ENCODE results near the gene PEX3.
"Not testable (repeated sequence)": the region's sequence is repeated elsewhere in the genome, so short reads cannot be mapped to it uniquely, and the experiment has no call there.

Gene PEX3

GRCh38 chr6:143419526-143419925 is 31.1 kb upstream of the PEX3 start:
- Histone ChIP-seq H3K9me3 (ENCODE audit: control insufficient read depth, low read length) (no peaks in the 10 kb centered on the region), H3K9ac (ENCODE audit: low read length) (no peak overlapping the region), H3K4me1 (ENCODE audit: control insufficient read depth, insufficient read depth, low read length) (no peaks in the 10 kb centered on the region), H3K36me3 (ENCODE audit: control insufficient read depth, insufficient read depth, low read length, severe bottlenecking) (no peaks in the 10 kb centered on the region), H3K27me3 (replicated peaks; ENCODE audit: control insufficient read depth, insufficient read depth, low read length) (no peaks in the 10 kb centered on the region), H3K4me3 (ENCODE audit: low read length) (no peak overlapping the region)
- DNase-seq (ENCODE audit: low read depth): no peak

- Histone ChIP-seq H3K27me3 (replicated peaks; ENCODE audit: control insufficient read depth, insufficient read depth, low read length) (no peaks in the 10 kb centered on the region), H3K9me3 (ENCODE audit: control insufficient read depth, low read length) (no peaks in the 10 kb centered on the region), H3K9ac (ENCODE audit: low read length) (no peak overlapping the region), H3K4me3 (ENCODE audit: low read length) (no peak overlapping the region), H3K4me1 (ENCODE audit: control insufficient read depth, insufficient read depth, low read length) (no peaks in the 10 kb centered on the region), H3K36me3 (ENCODE audit: control insufficient read depth, insufficient read depth, low read length, severe bottlenecking) (peaks cover 9% of the 10 kb centered on the region)
- no peak for DNase-seq (ENCODE audit: low read depth)
Observed at GRCh38 chr6:143426026-143426425, 24.6 kb upstream of the PEX3 start.

GRCh38 chr6:143427109-143427817 is 23.3 kb upstream of the PEX3 start:
- Histone ChIP-seq H3K9ac (ENCODE audit: low read length) (peak overlapping the region; percentile 8), H3K27me3 (replicated peaks; ENCODE audit: control insufficient read depth, insufficient read depth, low read length) (no peaks in the 10 kb centered on the region), H3K4me1 (ENCODE audit: control insufficient read depth, insufficient read depth, low read length) (no peaks in the 10 kb centered on the region), H3K9me3 (ENCODE audit: control insufficient read depth, low read length) (no peaks in the 10 kb centered on the region), H3K4me3 (ENCODE audit: low read length) (no peak overlapping the region), H3K36me3 (ENCODE audit: control insufficient read depth, insufficient read depth, low read length, severe bottlenecking) (peaks cover 17% of the 10 kb centered on the region)
- DNase-seq (ENCODE audit: low read depth): peak; percentile 96

GRCh38 chr6:143429970-143430369 is 20.6 kb upstream of the PEX3 start:
- Histone ChIP-seq H3K36me3 (ENCODE audit: control insufficient read depth, insufficient read depth, low read length, severe bottlenecking) (peaks cover 30% of the 10 kb centered on the region), H3K4me3 (ENCODE audit: low read length) (no peak overlapping the region), H3K27me3 (replicated peaks; ENCODE audit: control insufficient read depth, insufficient read depth, low read length) (no peaks in the 10 kb centered on the region), H3K4me1 (ENCODE audit: control insufficient read depth, insufficient read depth, low read length) (no peaks in the 10 kb centered on the region), H3K9me3 (ENCODE audit: control insufficient read depth, low read length) (no peaks in the 10 kb centered on the region), H3K9ac (ENCODE audit: low read length) (no peak overlapping the region)
- no peak for DNase-seq (ENCODE audit: low read depth)

GRCh38 chr6:143431226-143431625 is 19.4 kb upstream of the PEX3 start:
- Histone ChIP-seq H3K36me3 (ENCODE audit: control insufficient read depth, insufficient read depth, low read length, severe bottlenecking) (peaks cover 34% of the 10 kb centered on the region), H3K9me3 (ENCODE audit: control insufficient read depth, low read length) (no peaks in the 10 kb centered on the region), H3K9ac (ENCODE audit: low read length) (no peak overlapping the region), H3K27me3 (replicated peaks; ENCODE audit: control insufficient read depth, insufficient read depth, low read length) (no peaks in the 10 kb centered on the region), H3K4me1 (ENCODE audit: control insufficient read depth, insufficient read depth, low read length) (no peaks in the 10 kb centered on the region), H3K4me3 (ENCODE audit: low read length) (no peak overlapping the region)
- DNase-seq (ENCODE audit: low read depth): no peak

- no peaks in the 10 kb centered on the region for H3K9me3 ChIP-seq (ENCODE audit: control insufficient read depth, low read length)
- H3K36me3 ChIP-seq (ENCODE audit: control insufficient read depth, insufficient read depth, low read length, severe bottlenecking): peaks cover 40% of the 10 kb centered on the region
- H3K4me1 ChIP-seq (ENCODE audit: control insufficient read depth, insufficient read depth, low read length): no peaks in the 10 kb centered on the region
- no peaks in the 10 kb centered on the region for H3K27me3 ChIP-seq (replicated peaks; ENCODE audit: control insufficient read depth, insufficient read depth, low read length)
- no peak overlapping the region for H3K4me3 ChIP-seq (ENCODE audit: low read length)
- no peak overlapping the region for H3K9ac ChIP-seq (ENCODE audit: low read length)
- DNase-seq (ENCODE audit: low read depth): no peak
Observed at GRCh38 chr6:143432588-143432987, 18.0 kb upstream of the PEX3 start.

GRCh38 chr6:143441010-143441409 is 9.6 kb upstream of the PEX3 start:
- H3K9me3 ChIP-seq (ENCODE audit: control insufficient read depth, low read length): no peaks in the 10 kb centered on the region
- H3K27me3 ChIP-seq (replicated peaks; ENCODE audit: control insufficient read depth, insufficient read depth, low read length): no peaks in the 10 kb centered on the region
- no peak overlapping the region for H3K9ac ChIP-seq (ENCODE audit: low read length)
- no peaks in the 10 kb centered on the region for H3K4me1 ChIP-seq (ENCODE audit: control insufficient read depth, insufficient read depth, low read length)
- peaks cover 28% of the 10 kb centered on the region for H3K36me3 ChIP-seq (ENCODE audit: control insufficient read depth, insufficient read depth, low read length, severe bottlenecking)
- H3K4me3 ChIP-seq (ENCODE audit: low read length): no peak overlapping the region
- DNase-seq (ENCODE audit: low read depth): no peak

- H3K4me3 ChIP-seq (ENCODE audit: low read length): no peak overlapping the region
- H3K9me3 ChIP-seq (ENCODE audit: control insufficient read depth, low read length): no peaks in the 10 kb centered on the region
- peaks cover 22% of the 10 kb centered on the region for H3K36me3 ChIP-seq (ENCODE audit: control insufficient read depth, insufficient read depth, low read length, severe bottlenecking)
- DNase-seq (ENCODE audit: low read depth): peak; percentile 27
- no peak overlapping the region for H3K9ac ChIP-seq (ENCODE audit: low read length)
- no peaks in the 10 kb centered on the region for H3K4me1 ChIP-seq (ENCODE audit: control insufficient read depth, insufficient read depth, low read length)
- no peaks in the 10 kb centered on the region for H3K27me3 ChIP-seq (replicated peaks; ENCODE audit: control insufficient read depth, insufficient read depth, low read length)
Observed at GRCh38 chr6:143441680-143442545, 8.7 kb upstream of the PEX3 start.

GRCh38 chr6:143443096-143443495 is 7.5 kb upstream of the PEX3 start:
- H3K9ac ChIP-seq (ENCODE audit: low read length): no peak overlapping the region
- no peaks in the 10 kb centered on the region for H3K27me3 ChIP-seq (replicated peaks; ENCODE audit: control insufficient read depth, insufficient read depth, low read length)
- H3K9me3 ChIP-seq (ENCODE audit: control insufficient read depth, low read length): no peaks in the 10 kb centered on the region
- no peak for DNase-seq (ENCODE audit: low read depth)
- H3K36me3 ChIP-seq (ENCODE audit: control insufficient read depth, insufficient read depth, low read length, severe bottlenecking): peaks cover 15% of the 10 kb centered on the region
- no peak overlapping the region for H3K4me3 ChIP-seq (ENCODE audit: low read length)
- H3K4me1 ChIP-seq (ENCODE audit: control insufficient read depth, insufficient read depth, low read length): no peaks in the 10 kb centered on the region

- not testable (repeated sequence) for H3K9me3 ChIP-seq (ENCODE audit: control insufficient read depth, low read length); H3K36me3 ChIP-seq (ENCODE audit: control insufficient read depth, insufficient read depth, low read length, severe bottlenecking); H3K9ac ChIP-seq (ENCODE audit: low read length); H3K27me3 ChIP-seq (replicated peaks; ENCODE audit: control insufficient read depth, insufficient read depth, low read length); DNase-seq (ENCODE audit: low read depth); H3K4me3 ChIP-seq (ENCODE audit: low read length)
- H3K4me1 ChIP-seq (ENCODE audit: control insufficient read depth, insufficient read depth, low read length): peaks cover 23% of the 10 kb centered on the region
Observed at GRCh38 chr6:143447865-143448264, 2.7 kb upstream of the PEX3 start.

- Histone ChIP-seq H3K4me3 (ENCODE audit: low read length) (peak overlapping the region; percentile 97), H3K4me1 (ENCODE audit: control insufficient read depth, insufficient read depth, low read length) (peaks cover 23% of the 10 kb centered on the region), H3K27me3 (replicated peaks; ENCODE audit: control insufficient read depth, insufficient read depth, low read length) (no peaks in the 10 kb centered on the region), H3K9me3 (ENCODE audit: control insufficient read depth, low read length) (no peaks in the 10 kb centered on the region), H3K9ac (ENCODE audit: low read length) (peak overlapping the region; percentile 93), H3K36me3 (ENCODE audit: control insufficient read depth, insufficient read depth, low read length, severe bottlenecking) (peaks cover 10% of the 10 kb centered on the region)
- DNase-seq (ENCODE audit: low read depth): no peak
Observed at GRCh38 chr6:143449082-143449713, 1.4 kb upstream of the PEX3 start.

Measured in adipocyte (in vitro differentiated cells).